AG04449 (cell line): ENCODE results near the gene ZNF211.

Source experiments
- CTCF ChIA-PET: fragments of 350-600 bp; formaldehyde crosslinking; extraction: SDS; loops from one replicate; lab custom pipeline; 2021; ENCODE audit warnings: antibody characterized with exemption; lab: Yijun Ruan, JAX
- POLR2A ChIA-PET: fragments of 400-600, 350-600 bp; formaldehyde crosslinking; extraction: SDS; loops from one replicate; lab custom pipeline; 2020; ENCODE audit warnings: antibody characterized with exemption, inconsistent platforms; lab: Yijun Ruan, JAX
- DNase-seq: peaks from one replicate; pipeline ENCODE4 v3.0.0-alpha.2; 2010; ENCODE audit warnings: low read depth, low spot score
- H3K4me3 ChIP-seq: 2 replicates; pipeline ENCODE4 v1.5.1; 2011; ENCODE audit warnings: low read depth, mild to moderate bottlenecking, control low read depth, low read length
- TF ChIP-seq, protein P1 (sequence below): IDR thresholded peaks from one replicate; pipeline ENCODE4 v1.5.1; 2011; ENCODE audit warnings: mild to moderate bottlenecking, moderate library complexity, low read length, control low read depth, inconsistent platforms; ENCODE audit not compliant: insufficient read depth; ENCODE audit errors: missing control alignments

ZNF211 gene

DNA sequence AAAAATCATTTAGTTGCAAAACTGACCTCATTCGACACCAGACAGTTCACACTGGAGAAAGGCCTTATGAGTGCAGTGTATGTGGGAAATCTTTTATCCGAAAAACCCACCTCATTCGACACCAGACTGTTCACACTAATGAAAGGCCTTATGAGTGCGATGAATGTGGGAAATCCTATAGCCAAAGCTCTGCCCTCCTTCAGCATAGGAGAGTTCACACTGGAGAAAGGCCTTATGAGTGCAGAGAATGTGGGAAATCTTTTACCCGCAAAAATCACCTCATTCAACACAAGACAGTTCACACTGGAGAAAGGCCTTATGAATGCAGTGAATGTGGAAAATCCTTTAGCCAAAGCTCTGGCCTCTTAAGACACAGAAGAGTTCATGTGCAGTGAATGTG is 26.0 kb upstream of the ZNF211 start:
- TF ChIP-seq, protein P1, sequence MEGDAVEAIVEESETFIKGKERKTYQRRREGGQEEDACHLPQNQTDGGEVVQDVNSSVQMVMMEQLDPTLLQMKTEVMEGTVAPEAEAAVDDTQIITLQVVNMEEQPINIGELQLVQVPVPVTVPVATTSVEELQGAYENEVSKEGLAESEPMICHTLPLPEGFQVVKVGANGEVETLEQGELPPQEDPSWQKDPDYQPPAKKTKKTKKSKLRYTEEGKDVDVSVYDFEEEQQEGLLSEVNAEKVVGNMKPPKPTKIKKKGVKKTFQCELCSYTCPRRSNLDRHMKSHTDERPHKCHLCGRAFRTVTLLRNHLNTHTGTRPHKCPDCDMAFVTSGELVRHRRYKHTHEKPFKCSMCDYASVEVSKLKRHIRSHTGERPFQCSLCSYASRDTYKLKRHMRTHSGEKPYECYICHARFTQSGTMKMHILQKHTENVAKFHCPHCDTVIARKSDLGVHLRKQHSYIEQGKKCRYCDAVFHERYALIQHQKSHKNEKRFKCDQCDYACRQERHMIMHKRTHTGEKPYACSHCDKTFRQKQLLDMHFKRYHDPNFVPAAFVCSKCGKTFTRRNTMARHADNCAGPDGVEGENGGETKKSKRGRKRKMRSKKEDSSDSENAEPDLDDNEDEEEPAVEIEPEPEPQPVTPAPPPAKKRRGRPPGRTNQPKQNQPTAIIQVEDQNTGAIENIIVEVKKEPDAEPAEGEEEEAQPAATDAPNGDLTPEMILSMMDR = no peak
- no peak for DNase-seq
- H3K4me3 ChIP-seq = no peak overlapping the region
- POLR2A ChIA-PET = no interaction called here
- CTCF ChIA-PET = no interaction called here

GRCh38 chr19:57611113-57611512 is 21.9 kb upstream of the ZNF211 start:
- CTCF ChIA-PET = no interaction called here
- no peak for DNase-seq
- no peak overlapping the region for H3K4me3 ChIP-seq
- TF ChIP-seq, protein P1 = no peak
- POLR2A ChIA-PET = no interaction called here

GRCh38 chr19:57613941-57614743 is 18.8 kb upstream of the ZNF211 start, which contains the start of gene ZNF134:
Gene ZNF134 (plus strand): TSS chr19:57614242. CDS start chr19:57619469, 5,227 bp downstream.
- POLR2A ChIA-PET = interaction anchor here (0.5 to 1.3 kb wide), 2 partner anchors 19 to 326 kb away, joined by 4 read pairs; partner anchors contain the start of gene ZNF211
- peak; percentile 29 for DNase-seq
- H3K4me3 ChIP-seq = peak within 1 kb of the TSS; percentile 99
- CTCF ChIA-PET = interaction anchor here (1.1 to 2.0 kb wide), 2 partner anchors 9 to 13 kb away, joined by 3 to 4 read pairs; no protein-coding TSS in a partner anchor
- TF ChIP-seq, protein P1 = peak; percentile 39

GRCh38 chr19:57615346-57615745 is 17.6 kb upstream of the ZNF211 start:
- TF ChIP-seq, protein P1 = no peak
- H3K4me3 ChIP-seq = peak overlapping the region; percentile 99
- POLR2A ChIA-PET = no interaction called here
- CTCF ChIA-PET = no interaction called here
- no peak for DNase-seq

GRCh38 chr19:57620673-57621348 is 12.2 kb upstream of the ZNF211 start:
- ChIA-PET POLR2A (no interaction called here), CTCF (no interaction called here)
- no peak overlapping the region for H3K4me3 ChIP-seq
- TF ChIP-seq, protein P1 = no peak
- no peak for DNase-seq

DNA sequence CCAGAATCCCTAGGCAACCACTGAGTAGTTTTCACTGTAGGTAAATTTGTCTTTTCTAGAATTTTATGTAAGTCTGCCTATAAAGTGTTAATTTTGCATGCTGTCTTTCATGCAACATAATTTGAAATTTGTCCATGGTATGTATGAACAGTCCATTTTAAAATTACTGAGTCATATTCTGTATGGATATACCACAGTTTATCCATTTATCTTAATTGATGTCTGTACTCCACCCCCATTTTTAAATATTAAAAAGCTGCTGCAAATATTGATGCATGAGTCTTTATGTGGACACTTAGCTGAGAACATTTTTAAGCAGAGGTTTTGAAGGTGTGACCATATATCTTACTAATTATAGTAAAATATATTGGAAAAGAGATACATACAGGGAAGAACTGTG is 9.9 kb upstream of the ZNF211 start:
- TF ChIP-seq, protein P1 = no peak
- H3K4me3 ChIP-seq = no peak overlapping the region
- ChIA-PET CTCF (interaction anchor here (1.0 kb wide), 1 partner anchor 9 kb away, joined by 3 read pairs; the partner anchor contains the start of gene ZNF134), POLR2A (no interaction called here)
- DNase-seq = no peak
